Psoas muscle (tissue), 8 donors: ENCODE data around the gene STX2. TPM values are rescaled to one million over a fixed set of nuclear protein-coding genes. Genes with fewer than 3 reads are reported as not detected.
A peak's percentile ranks its signal among the peaks of the same experiment; 100 is the strongest.

Source experiments
- ATAC-seq, 4 donors: fragments of 200-7000 bp; cut with Tn5 transposase; one replicate each; pipeline ENCODE4 v1.9.1; 2020; ENCODE audit warnings: moderate library complexity in 3 of 4, mild to moderate bottlenecking in 2 of 4
- DNase-seq, 2 donors: peaks; one replicate each; pipeline ENCODE4 v3.0.0-alpha.2; 2020
- H3K27ac ChIP-seq: fragments of 200-600 bp; one replicate; pipeline ENCODE4 v1.8.0; 2022
- H3K27me3 ChIP-seq, 3 donors: fragments of 200-600 bp in 1 of 3; one replicate each; pipeline versions ENCODE4 v1.6.1 to v1.8.0; 2013 to 2022; ENCODE audit warnings: low read length in 2 of 3, mild to moderate bottlenecking in 2 of 3, moderate library complexity in 1 of 3; ENCODE audit not compliant: insufficient read depth in 3 of 3
- H3K36me3 ChIP-seq, 2 donors: fragments of 200-600 bp in 1 of 2; one replicate each; pipeline versions ENCODE4 v1.6.1 to v1.8.0; 2013 to 2022; ENCODE audit warnings: low read depth in 1 of 2, mild to moderate bottlenecking in 1 of 2, moderate library complexity in 1 of 2; ENCODE audit not compliant: insufficient read depth in 1 of 2
- H3K4me1 ChIP-seq: fragments of 200-600 bp; one replicate; pipeline ENCODE4 v1.8.0; 2022
- H3K4me3 ChIP-seq: fragments of 200-600 bp; one replicate; pipeline ENCODE4 v1.8.0; 2022; ENCODE audit warnings: mild to moderate bottlenecking
- H3K9me3 ChIP-seq: fragments of 200-600 bp; one replicate; pipeline ENCODE4 v1.8.0; 2022
- CTCF ChIP-seq: fragments of 200-600 bp; IDR thresholded peaks from one replicate; pipeline ENCODE4 v1.8.0; 2022; ENCODE audit warnings: antibody characterized with exemption
- WGBS, 3 donors: extraction: QIAGEN DNeasy Blood & Tissue Kit; methylation state at CpG; one replicate each; pipeline versions ENCODE4 v1.1.6 to v1.1.7; 2013; 5-methylcytosine and 5-hydroxymethylcytosine counted together
- intact Hi-C, 2 donors: fragments of 100-400 bp; cut with DNase I; formaldehyde crosslinking; loops; one replicate each; pipeline versions ENCODE4 v1.11.0 to v1.14.2; 2022
- polyA plus RNA-seq, 3 donors: library from polyadenylated mRNA; stranded (reverse); fragments of 200-250 nt; gene quantifications; one replicate each; pipeline ENCODE4 v1.2.3, GENCODE V29; 2013
- total RNA-seq, 4 donors: library from RNA; stranded (reverse); fragmentation: NEBNext Ultra II Directional in 2 of 4; extraction: Animal tissue kit (Norgen Biotek cat#: 25700) in 2 of 4; gene quantifications; one replicate each; pipeline versions ENCODE4 v1.2.1 to v1.2.4, GENCODE V29; 2021 to 2023
- donor health status: healthy with polysubstance abuse.
- donor health status: DM: no; HTN: no; CAD: no; lungs with moderate emphysema.
- donor health status: Bipolar disorder and iron deficiency.
- donor health status: healthy.
- donor health status: DM: yes; HTN: yes; CAD: no.
- donor health status: DM: no; HTN: no; CAD: no.
- donor health status: DM: no; HTN: no; CAD: no.
- donor health status: DM: yes; HTN: yes; CAD: no.

STX2 gene
- total and polyA plus RNA-seq, 7 donors, result 5.4 to 11.3 (median 6.2) TPM

GRCh38 chr12:130835011-130835410 lies 4.0 kb downstream of the STX2 start:
- no peaks in the 10 kb centered on the region for H3K9me3 ChIP-seq
- H3K27me3 ChIP-seq, result no peaks in the 10 kb centered on the region
- H3K36me3 ChIP-seq, result no peaks in the 10 kb centered on the region
- ATAC-seq, result no peak
- no peak overlapping the region for H3K27ac ChIP-seq
- intact Hi-C loops, result loop anchor here in 1 of 2 donors (5.0 kb wide), 1 partner anchor 37 kb away; the partner anchor contains the start of gene RAN
- no peak for DNase-seq
- no peak for TF ChIP-seq CTCF
- peaks cover 12% of the 10 kb centered on the region for H3K4me1 ChIP-seq
- no peak overlapping the region for H3K4me3 ChIP-seq
- 78 to 83% (median 80%) methylated on average over 11 of the region's 11 CpGs for WGBS, 3 donors

GRCh38 chr12:130832561-130833209 lies 6.4 kb downstream of the STX2 start:
- DNase-seq (peak; percentile 57 to 73), ATAC-seq (peak in 3 of 4 donors; percentile 78 to 80 (median 79))
- no peak for TF ChIP-seq CTCF
- no peaks in the 10 kb centered on the region for H3K4me1 ChIP-seq
- no peaks in the 10 kb centered on the region for H3K36me3 ChIP-seq
- no peaks in the 10 kb centered on the region for H3K9me3 ChIP-seq
- intact Hi-C loops, result no loop called here
- WGBS, 3 donors, result 50 to 63% (median 60%) methylated on average over 16 to 17 of the region's 17 CpGs
- no peak overlapping the region for H3K4me3 ChIP-seq
- no peak overlapping the region for H3K27ac ChIP-seq
- H3K27me3 ChIP-seq, result no peaks in the 10 kb centered on the region

- H3K4me3 ChIP-seq, result no peak overlapping the region
- intact Hi-C loops, result no loop called here
- H3K27me3 ChIP-seq, result no peaks in the 10 kb centered on the region
- H3K36me3 ChIP-seq, result no peaks in the 10 kb centered on the region
- H3K27ac ChIP-seq, result no peak overlapping the region
- no peak for DNase-seq
- no peaks in the 10 kb centered on the region for H3K4me1 ChIP-seq
- no peak for ATAC-seq
- no peaks in the 10 kb centered on the region for H3K9me3 ChIP-seq
- WGBS, 3 donors, result 81 to 91% (median 86%) methylated on average over 5 of the region's 5 CpGs
- TF ChIP-seq CTCF, result no peak
Measured at GRCh38 chr12:130831876-130832405, 7.1 kb downstream of the STX2 start.

GRCh38 chr12:130831246-130831645 lies 7.8 kb downstream of the STX2 start:
- TF ChIP-seq CTCF, result no peak
- intact Hi-C loops, result no loop called here
- 81 to 97% (median 92%) methylated on average over 4 of the region's 4 CpGs for WGBS, 3 donors
- Histone ChIP-seq H3K27me3 (no peaks in the 10 kb centered on the region), H3K4me3 (no peak overlapping the region), H3K27ac (no peak overlapping the region), H3K36me3 (no peaks in the 10 kb centered on the region), H3K9me3 (no peaks in the 10 kb centered on the region), H3K4me1 (no peaks in the 10 kb centered on the region)
- no peak for DNase-seq
- no peak for ATAC-seq

GRCh38 chr12:130830246-130830551 lies 8.9 kb downstream of the STX2 start:
- no peak for ATAC-seq
- no peaks in the 10 kb centered on the region for H3K27me3 ChIP-seq
- TF ChIP-seq CTCF, result no peak
- no peaks in the 10 kb centered on the region for H3K9me3 ChIP-seq
- WGBS, 3 donors, result 84 to 93% (median 86%) methylated on average over 14 of the region's 14 CpGs
- DNase-seq, result no peak
- H3K27ac ChIP-seq, result no peak overlapping the region
- H3K4me1 ChIP-seq, result no peaks in the 10 kb centered on the region
- H3K36me3 ChIP-seq, result no peaks in the 10 kb centered on the region
- intact Hi-C loops, result no loop called here
- no peak overlapping the region for H3K4me3 ChIP-seq
